GM21360 (cell line): ENCODE measurements around the gene ETFDH.
"Not testable (repeated sequence)": the region's sequence is repeated elsewhere in the genome, so short reads cannot be mapped to it uniquely, and the experiment has no call there.

Experiments used
- ATAC-seq: cut with Tn5 transposase; IDR thresholded peaks from one replicate; pipeline ENCODE4 v1.9.1; 2021; ENCODE audit warnings: mild to moderate bottlenecking, moderate library complexity; ENCODE audit not compliant: unreplicated experiment

Gene ETFDH

GRCh38 chr4:158750379-158750778 is 78.3 kb downstream of the ETFDH start:
- no peak for ATAC-seq

DNA sequence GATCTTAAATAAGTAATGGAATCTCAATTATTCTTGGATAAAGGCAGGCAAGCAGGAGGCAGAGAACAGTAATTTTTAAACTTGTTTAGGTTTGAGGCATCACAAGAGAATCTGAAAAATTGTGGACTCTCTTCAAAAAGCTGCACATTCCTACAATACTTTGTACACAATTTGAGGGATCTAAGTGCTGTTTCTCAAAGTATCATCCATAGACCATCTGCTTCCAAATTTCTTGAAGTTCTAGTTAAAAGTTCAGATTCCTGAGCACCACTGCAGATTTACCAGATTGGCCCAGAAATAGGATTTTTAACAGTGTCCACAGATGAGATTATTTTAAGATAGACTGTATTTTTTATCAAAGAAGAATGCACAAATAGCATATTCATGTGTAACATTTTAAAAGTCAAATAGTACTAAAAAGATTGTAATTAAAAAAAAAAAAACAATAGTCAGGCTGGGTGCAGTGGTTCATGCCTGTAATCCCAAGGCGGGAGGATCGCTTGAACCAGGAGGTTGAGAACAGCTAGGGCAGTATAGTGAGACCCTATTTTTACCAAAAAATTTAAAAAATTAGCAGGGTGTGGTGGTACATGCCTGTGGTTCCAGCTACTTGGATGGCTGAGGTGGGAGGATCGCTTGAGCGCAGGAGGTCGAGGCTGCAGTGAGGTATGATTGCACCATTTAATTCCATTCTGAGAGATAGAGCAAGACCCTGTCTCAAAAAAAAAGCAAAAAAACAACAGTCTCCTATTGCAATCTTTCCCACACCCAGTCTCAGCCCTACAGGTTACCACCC is 82.5 kb downstream of the ETFDH start:
- no peak for ATAC-seq

DNA sequence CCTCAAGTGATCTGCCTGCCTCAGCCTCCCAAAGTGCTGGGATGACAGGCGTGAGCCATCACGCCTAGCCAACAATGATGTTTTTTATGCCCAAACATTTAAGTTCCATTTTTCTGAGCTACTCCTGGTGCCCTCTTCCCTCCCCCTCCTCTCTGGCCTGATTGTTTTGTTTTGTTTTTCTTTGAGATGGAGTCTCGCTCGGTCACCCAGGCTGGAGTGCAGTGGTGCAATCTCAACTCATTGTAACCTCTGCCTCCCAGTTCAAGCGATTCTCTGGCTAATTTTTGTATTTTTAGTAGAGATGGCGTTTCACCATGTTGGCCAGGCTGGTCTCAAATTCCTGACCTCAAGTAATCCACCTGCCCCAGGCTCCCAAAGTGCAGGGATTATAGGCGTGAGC is 83.7 kb downstream of the ETFDH start:
- ATAC-seq: not testable (repeated sequence)

- ATAC-seq: no peak
Measured at GRCh38 chr4:158756588-158756987, 84.5 kb downstream of the ETFDH start.

GRCh38 chr4:158758142-158758541 is 86.0 kb downstream of the ETFDH start:
- no peak for ATAC-seq

DNA sequence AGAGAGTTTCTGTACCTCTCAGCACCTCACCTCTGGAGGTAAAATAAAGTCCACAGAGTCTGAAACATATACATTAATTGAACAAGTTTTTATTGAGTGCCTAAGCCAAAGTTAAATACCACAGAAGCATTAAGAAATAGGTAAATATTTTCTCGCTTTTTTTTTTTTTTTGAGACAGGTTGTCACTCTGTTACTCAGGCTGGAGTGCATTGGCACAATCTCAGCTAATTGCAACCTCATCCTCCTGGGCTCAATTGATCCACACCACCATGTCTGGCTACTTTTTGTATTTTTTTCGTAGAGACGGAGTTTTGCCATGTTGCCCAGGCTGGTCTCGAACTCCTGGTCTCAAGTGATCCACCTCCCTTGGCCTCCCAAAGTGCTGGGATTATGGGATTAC is 86.6 kb downstream of the ETFDH start:
- ATAC-seq: no peak
